GM21360 (cell line): Measurements from ENCODE around the gene RET.
A peak's percentile ranks its signal among the peaks of the same experiment; 100 is the strongest.

ENCODE experiments used
- ATAC-seq: cut with Tn5 transposase; IDR thresholded peaks from one replicate; pipeline ENCODE4 v1.9.1; 2021; ENCODE audit warnings: mild to moderate bottlenecking, moderate library complexity; ENCODE audit not compliant: unreplicated experiment

The RET gene

DNA sequence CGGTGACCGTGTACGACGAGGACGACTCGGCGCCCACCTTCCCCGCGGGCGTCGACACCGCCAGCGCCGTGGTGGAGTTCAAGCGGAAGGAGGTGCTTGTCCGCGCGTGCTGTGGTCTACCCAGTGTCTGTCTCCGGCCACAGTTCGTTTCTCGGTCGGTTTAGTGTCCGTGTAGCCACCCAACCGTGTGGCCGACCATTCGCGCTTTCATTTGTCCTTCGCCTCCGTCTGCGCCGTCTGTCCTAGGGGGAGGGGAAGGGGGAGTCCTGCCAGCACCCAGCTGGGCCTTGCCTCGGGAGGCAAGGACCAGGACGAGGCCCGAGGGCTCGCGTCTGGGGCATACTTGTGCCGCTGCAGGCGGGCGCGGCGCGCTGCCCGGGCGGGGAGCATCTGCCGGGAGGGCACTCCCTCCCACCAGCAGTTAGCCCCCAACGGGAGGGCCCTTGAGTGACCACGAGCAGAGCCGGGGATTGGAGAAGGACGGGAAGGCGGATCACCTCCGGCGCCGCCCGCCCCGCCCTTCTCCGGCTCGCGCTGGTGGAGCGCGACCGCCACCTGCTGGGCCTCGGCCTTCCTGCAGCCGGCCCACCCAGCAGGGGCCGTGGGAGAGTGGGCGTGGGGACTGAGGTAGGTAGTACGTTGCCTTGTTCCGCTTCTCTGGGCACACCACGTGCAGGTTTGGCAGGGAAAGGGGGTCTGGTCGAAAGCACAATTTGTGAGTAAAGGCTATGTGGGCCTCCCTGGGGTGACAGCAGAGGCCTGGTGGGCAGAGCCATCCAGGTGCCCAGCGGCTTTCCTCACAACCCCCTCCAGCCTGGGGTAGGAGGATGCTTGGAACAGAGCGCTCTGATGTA lies 28.5 kb downstream of the RET start:
- ATAC-seq = peak; percentile 78

DNA sequence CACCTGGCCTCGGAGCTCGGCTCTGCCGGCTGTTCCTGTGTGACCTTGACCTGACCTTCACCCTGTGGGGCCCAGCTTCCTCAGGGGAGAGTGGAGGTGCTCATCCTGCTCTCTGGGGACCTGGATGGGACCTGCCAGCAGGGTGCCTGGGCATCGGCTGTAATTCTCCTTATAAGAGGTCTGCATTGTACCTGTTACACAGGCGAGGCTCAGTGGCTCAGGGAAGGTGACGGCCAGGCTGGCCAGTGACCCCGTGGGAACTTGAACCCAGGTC lies 29.0 kb downstream of the RET start:
- no peak for ATAC-seq

DNA sequence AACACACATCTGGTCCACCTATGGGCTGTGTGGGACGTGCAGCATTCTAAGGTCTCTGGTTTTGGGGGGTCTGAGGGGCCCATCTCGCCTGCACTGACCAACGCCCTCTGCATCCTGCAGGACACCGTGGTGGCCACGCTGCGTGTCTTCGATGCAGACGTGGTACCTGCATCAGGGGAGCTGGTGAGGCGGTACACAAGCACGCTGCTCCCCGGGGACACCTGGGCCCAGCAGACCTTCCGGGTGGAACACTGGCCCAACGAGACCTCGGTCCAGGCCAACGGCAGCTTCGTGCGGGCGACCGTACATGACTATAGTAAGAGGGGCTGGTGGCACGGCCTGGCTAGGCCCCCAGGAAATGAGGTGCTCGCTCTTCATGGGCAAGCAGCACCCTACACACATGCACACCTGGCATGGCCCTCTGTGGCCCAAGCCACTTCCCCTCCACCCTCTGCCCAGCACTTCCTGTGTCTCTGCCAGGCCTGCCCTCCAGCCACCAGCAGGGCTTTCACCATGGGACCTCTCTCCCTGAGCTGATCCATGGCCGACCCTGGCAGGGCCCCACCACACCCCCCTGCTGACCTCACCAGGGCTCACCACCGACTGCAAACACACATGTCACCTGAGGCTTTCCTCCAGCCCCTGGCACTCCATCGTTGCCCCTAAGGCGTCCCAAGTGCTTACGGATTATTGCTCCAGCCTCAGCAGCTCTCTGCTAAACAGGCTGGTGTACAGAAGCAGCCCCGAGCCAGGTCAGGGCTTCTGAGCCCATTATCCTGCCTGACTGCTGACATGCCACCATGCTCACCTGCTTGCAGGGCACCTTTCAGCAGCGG lies 29.6 kb downstream of the RET start:
- ATAC-seq = no peak

DNA sequence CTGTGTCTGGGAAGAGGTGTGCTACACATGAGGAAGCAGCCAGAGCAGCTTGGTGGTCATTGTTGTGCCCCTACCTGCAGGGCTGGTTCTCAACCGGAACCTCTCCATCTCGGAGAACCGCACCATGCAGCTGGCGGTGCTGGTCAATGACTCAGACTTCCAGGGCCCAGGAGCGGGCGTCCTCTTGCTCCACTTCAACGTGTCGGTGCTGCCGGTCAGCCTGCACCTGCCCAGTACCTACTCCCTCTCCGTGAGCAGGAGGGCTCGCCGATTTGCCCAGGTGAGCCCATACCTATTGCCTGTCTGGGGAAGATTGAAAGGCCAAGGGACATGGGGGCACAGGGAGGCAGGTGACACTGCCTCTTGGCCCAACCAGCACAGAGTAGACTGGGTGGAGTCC lies 32.1 kb downstream of the RET start:
- no peak for ATAC-seq

DNA sequence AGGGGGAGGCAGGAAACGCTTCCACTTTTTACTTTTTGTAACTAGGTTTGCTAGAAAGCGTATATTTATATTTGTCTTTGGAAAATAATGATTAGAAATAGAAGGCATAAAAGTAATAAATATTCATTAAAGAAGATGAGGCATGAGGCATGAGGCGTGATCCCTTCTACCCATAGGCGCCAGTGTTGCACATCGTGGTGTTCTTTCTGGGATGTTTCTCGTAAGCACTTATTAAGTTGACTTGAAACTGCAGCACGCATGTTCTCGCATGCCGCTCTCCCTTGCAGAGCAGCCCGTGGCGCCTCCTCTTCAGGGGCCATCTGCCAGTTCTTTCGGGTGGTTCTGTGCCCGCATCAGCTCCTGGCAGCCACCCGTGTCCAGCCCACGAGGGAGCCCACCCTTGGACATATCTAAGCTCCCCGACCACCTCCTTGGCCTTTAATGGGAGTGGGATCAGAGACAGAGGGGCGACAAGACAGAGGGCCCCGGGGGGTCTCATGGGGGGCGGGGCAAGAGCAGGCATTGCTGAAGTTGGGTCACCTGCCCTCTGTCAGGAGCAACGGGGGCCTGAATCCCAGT lies 32.9 kb downstream of the RET start:
- ATAC-seq = no peak

DNA sequence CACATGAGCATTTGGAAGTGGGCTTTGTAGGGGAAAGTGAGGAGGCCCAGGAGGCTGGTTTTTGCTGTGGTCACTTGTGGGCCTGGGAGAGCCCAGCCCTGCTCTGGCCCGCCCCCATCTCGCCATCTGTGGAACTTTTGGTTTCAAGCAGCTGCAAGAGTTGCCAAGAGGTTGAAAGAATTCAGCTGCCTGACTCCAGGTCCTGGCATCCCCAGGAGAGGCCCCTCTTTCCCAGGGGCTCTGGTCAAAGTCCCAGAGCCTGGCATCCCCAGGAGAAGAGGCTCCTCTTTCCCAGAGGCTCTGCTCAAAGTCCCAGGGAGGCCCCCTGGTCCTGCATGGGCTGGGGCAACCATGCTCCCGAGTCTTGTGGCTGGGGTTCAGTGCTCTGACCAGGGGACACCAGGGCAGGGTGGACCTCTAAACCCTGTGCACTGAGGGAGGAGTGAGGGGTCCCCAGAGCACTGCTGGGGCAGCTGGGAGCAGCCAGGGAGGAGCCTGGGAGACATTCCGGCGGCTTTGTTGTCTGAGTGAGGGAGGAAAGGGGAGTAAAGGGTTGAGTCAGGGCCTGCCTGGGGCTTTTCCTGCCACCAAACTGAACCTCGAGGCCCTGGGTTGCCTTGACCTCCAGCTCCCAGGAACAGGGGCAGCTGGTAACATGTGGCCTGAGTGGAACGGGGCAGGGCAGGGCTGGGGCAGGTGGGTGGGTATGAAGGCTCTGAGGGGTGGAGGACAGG lies 33.6 kb downstream of the RET start:
- ATAC-seq = no peak

DNA sequence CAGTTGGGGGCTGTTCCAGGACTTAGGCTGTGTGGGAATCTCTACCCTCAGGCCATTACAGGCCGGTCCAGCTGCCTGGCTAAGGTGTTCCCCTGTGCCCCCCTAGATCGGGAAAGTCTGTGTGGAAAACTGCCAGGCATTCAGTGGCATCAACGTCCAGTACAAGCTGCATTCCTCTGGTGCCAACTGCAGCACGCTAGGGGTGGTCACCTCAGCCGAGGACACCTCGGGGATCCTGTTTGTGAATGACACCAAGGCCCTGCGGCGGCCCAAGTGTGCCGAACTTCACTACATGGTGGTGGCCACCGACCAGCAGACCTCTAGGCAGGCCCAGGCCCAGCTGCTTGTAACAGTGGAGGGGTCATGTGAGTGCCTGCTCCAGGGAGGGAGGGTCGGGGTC lies 34.2 kb downstream of the RET start:
- no peak for ATAC-seq

DNA sequence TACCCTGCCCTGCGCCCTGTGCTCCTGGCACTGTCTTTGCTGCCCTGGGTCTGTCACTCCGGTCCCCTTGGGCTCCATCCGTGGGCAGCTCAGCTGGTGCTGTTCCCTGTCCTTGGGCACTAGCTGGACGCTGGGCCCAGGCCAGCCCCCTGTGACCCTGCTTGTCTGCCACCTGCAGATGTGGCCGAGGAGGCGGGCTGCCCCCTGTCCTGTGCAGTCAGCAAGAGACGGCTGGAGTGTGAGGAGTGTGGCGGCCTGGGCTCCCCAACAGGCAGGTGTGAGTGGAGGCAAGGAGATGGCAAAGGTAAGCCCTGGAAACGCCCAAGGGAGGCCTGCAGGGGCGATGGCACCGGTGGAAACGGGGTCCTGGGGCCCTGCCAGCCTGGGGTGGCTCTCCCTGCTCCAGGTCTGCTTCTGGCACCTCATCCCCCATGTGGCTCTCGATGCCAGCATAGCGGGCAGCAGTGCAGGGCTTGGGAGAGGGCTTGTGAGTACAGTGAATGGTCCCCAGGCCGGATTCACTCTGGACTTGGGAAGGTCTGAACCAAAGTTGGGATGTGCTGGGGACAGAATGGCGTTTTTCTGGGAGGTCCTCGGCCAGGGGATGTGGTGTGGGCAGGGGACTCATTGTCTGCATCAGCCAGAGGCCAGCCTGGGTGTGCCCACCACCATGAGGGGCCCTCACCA lies 35.2 kb downstream of the RET start:
- ATAC-seq = no peak

DNA sequence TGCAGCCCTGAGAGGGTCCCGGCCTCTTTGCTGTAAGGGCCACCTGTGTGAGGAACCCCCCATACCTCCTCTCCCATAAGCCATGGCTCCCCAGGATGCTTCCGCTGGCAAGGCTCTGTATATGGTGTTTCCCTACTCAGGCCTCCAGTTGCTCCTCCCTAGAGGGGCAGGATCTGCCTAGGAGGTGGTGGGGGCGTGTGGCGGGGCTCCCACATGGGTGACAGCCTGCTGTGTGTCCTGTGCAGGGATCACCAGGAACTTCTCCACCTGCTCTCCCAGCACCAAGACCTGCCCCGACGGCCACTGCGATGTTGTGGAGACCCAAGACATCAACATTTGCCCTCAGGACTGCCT lies 35.7 kb downstream of the RET start:
- no peak for ATAC-seq

DNA sequence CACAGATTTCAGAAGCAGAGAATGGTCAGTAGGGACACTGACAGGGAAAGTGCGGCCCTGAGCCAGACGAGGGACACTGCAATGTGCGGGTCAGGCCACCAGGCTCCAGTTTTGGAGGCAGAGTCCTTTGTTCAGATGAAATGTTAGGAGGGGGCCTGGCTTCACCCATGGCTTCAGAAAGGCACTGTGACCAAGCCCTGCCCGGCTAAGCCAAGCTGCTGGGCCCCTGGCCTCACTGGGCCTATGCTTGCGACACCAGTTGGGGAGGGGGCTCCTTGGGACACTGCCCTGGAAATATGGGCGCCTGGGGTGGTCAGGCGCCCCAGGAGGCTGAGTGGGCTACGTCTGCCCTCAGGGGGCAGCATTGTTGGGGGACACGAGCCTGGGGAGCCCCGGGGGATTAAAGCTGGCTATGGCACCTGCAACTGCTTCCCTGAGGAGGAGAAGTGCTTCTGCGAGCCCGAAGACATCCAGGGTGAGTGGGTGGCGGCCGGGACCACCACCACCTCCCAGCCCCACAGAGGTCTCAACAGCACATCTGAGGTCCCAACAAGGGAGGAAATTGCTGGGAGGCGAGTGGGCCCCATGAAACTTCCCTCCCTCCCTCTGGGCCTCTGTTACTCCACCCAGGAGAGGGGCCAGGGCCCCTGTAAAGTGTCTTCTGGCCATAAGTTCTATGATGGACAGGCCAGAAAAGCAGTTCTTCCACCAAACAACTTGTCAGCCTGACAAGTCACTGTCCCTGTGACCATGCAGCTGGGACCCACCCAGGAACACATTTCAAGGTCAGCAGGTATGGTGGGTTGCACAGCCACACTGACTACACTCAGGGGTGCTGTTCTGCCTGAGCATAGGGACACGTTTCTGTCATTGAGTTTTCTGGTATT lies 36.6 kb downstream of the RET start:
- ATAC-seq = no peak

DNA sequence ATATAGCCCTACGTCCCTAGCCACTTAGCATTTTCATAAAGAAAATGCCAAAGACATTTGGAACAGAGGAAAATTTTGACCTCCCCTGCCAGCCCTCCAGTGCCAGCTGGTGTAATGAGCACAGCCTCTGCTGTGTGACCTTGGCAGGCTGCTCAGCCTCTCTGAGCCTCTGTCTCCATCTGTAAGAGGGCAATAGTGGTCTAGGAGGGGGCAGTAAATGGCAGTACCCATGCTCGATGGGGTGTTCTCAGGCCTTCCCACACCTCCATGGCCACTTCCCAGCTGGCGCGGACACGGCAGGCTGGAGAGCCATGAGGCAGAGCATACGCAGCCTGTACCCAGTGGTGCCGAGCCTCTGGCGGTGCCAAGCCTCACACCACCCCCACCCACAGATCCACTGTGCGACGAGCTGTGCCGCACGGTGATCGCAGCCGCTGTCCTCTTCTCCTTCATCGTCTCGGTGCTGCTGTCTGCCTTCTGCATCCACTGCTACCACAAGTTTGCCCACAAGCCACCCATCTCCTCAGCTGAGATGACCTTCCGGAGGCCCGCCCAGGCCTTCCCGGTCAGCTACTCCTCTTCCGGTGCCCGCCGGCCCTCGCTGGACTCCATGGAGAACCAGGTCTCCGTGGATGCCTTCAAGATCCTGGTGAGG lies 37.3 kb downstream of the RET start:
- no peak for ATAC-seq

DNA sequence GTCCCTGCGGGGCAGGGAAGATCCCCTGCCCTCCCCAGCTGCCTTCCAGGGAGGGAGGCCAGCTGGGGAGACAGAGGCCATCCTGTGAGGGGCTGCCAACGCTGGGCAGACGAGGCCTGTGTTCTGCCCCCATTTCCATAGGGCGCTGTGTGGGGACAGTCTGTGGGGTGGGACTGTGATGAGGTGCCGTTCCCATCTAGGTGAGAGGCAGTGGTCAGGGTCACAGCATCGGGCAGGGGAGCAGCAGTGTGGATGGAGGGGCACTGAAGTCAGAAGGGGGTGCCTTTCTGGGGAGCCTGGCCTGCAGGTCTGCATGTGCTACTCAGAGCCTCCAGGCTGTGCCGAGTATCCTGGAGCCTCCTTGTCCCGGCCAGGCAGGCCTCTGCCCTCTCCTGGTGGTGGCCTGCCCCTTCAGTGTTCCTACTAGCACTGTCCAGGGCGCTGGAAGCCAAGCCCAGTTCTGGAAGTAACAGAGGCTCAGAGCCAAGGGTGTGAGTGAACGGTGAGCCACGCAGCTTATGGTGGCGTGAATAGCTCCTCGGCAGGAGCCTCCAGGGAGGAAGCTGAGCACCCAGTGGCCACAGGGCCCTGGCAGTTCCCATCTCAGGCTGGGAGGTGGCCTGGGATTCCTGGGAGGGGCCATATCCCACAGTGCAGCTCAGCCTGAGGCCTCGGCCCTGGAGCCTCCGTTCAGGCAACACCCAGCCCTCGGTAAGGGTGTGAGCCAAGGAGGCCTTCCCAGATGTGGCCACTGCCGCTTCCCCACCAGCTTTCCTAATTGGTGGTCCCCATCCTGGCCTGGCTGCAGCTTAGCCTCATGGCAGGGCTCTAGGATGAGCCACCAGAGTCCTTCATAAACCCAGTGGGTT lies 38.1 kb downstream of the RET start:
- ATAC-seq = no peak

DNA sequence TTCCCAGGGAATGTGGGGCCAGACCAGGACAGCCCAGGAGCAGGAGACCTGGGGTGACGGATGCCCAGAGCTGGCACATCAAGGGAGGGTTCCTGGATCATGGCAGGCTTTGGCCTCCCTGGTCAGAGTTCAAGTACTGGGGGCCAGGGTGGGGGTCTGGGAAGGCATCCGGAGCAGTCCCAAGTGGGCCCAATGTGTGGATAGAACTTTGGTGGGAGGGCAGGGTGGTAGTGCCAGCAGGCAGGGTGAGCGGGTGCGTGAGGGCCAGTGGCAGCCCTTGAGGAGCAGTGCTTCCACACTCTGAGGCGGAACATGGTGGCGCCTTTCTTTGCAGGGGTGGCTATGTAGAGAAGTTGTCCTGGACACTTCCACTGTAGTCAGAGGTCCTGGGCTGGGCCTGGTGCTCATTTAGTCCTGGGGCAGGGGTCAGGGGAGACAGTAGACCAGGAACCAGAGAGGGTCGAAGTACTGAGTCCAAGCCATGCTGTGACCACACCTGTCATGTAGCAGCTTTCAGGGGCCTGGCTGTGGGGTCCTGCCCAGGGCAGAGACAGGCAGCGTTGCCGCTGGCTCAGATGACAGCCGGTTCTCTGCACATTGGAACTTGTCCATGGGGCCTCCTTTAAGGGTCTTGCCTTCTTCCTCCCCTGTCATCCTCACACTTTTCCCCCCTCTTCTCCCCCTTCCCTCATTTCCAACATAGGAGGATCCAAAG lies 39.2 kb downstream of the RET start:
- no peak for ATAC-seq

DNA sequence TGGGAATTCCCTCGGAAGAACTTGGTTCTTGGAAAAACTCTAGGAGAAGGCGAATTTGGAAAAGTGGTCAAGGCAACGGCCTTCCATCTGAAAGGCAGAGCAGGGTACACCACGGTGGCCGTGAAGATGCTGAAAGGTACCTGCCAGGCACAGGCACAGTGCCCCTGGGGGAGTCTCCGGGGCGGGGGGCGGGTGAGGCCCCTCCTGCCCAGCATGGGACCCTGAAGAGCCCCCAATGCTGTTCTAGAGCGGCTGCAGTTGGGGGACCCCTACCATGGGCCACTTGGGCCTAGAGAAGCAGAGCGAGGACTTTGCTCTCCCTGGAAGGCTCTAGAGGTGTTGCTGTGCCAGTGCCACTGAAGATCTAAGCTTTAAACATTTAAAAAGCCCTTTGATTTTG lies 39.7 kb downstream of the RET start:
- ATAC-seq = no peak

DNA sequence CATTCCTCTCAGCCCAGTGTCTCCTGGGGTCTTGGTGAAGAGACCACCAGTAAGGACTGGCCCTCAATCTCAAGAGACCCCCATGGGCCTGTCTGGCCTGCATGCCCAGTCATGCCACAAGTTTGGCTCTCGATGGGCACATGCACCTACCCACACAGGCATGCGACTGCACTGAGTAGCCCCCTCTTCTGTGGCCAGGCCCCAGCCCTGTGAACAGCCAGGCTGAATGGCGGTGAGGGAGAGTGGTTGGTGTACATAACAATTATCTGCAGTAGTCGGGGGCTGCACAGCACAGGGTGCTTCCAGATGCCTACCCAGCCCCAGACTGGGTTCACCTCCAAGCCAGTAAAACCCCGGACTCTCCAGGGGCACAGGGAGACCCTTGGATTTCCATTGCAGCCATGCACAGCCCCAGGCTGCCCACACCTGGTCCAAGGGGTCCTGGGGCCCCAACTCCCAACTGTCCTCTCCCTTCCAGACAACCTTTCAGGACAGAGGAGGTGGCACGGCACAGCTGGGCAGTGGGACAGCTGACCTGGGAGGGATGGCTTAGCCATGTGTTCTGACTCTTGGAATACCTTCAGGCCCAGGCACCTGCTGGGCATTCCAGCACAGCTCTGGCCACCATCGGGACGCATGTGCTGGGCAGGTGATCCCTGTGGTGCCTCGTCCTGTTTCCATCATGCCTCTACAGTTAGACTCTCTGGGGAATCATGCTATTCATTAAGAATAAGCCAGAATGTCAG lies 40.3 kb downstream of the RET start:
- ATAC-seq = no peak

DNA sequence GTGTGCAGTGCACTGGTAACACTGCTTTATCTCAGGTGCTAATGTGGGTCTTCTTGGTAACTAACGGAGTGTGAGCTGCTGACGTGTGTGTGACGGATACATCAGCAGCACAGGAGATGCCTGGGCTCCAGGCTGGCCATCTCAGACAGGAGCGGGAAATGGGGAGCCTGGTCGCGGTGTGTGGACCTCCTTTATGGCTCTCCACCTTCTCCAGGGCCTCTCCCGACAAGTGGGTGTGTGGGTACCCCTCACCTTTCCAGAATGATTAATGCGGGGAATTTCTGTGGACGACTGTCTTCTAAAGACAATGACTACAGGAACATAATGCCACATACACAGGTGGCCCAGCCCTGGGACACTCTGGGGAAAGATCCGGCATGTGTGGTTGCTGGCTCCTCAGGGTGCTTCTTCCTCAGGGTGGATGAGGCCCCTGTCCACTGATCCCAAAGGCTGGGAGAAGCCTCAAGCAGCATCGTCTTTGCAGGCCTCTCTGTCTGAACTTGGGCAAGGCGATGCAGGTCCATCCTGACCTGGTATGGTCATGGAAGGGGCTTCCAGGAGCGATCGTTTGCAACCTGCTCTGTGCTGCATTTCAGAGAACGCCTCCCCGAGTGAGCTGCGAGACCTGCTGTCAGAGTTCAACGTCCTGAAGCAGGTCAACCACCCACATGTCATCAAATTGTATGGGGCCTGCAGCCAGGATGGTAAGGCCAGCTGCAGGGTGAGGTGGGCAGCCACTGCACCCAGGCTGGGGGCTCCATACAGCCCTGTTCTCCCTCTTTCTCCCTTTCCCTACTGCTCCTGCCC lies 41.1 kb downstream of the RET start:
- no peak for ATAC-seq
